Keratinocyte (primary cell): ENCODE data around the gene FAM53A.

Experiments used
- CTCF ChIP-seq, 3 experiments: IDR thresholded peaks in 1 of 3; conservative IDR thresholded peaks in 1 of 3; optimal IDR thresholded peaks in 1 of 3; 2 replicates in 2 of 3; 3 replicates in 1 of 3; pipeline versions ENCODE3 to v1.5.1; 2011; ENCODE audit warnings: low read length in 3 of 3, mild to moderate bottlenecking in 3 of 3, moderate library complexity in 2 of 3, control low read depth in 1 of 3, inconsistent platforms in 1 of 3; ENCODE audit not compliant: insufficient read depth in 2 of 3; ENCODE audit errors: extremely low read depth in 1 of 3
- EZH2 ChIP-seq: IDR thresholded peaks from one replicate; pipeline ENCODE4 v1.6.1; 2012; ENCODE audit warnings: inconsistent platforms, mild to moderate bottlenecking, low read length, moderate library complexity

GRCh38 chr4:1611501-1611870 lies 72.6 kb downstream of the FAM53A start:
- TF ChIP-seq CTCF (optimal IDR thresholded peaks at IDR 0.05 in 1 of 3, IDR thresholded peaks at IDR 0.05 in 1 of 3, conservative IDR thresholded peaks at IDR 0.05 in 1 of 3; ENCODE audit: extremely low read depth in 1 of 3, insufficient read depth in 2 of 3, low read length in 3 of 3) (no peak), EZH2 (no peak)
